Small intestine (tissue), 7 donors: ENCODE data around the gene SENP1. TPM values are rescaled to one million over a fixed set of nuclear protein-coding genes. Genes with fewer than 3 reads are reported as not detected.

Experiments used
- DNase-seq, 2 donors: peaks; one replicate each; pipeline versions ENCODE4 v3.0.0 to v3.0.0-alpha.2; 2013
- FAIRE-seq: peaks from 2 replicates; lab custom pipeline; 2012; peaks lifted over from hg19 to GRCh38; lab: Jason Lieb, UNC
- H3K27ac ChIP-seq, 3 donors: one replicate each; pipeline ENCODE4 v1.5.1; 2013; ENCODE audit warnings: low read length in 2 of 3, mild to moderate bottlenecking in 2 of 3, control low read depth in 1 of 3, inconsistent platforms in 1 of 3, low read depth in 1 of 3, moderate library complexity in 1 of 3
- H3K27me3 ChIP-seq, 3 donors: one replicate each; pipeline ENCODE4 v1.6.1; 2013; ENCODE audit warnings: low read length in 3 of 3, inconsistent platforms in 1 of 3; ENCODE audit not compliant: control insufficient read depth in 3 of 3, insufficient read depth in 3 of 3
- H3K36me3 ChIP-seq, 3 donors: one replicate each; pipeline ENCODE4 v1.6.1; 2013; ENCODE audit warnings: low read length in 3 of 3, inconsistent platforms in 1 of 3, low read depth in 1 of 3, mild to moderate bottlenecking in 1 of 3, moderate library complexity in 1 of 3; ENCODE audit not compliant: control insufficient read depth in 3 of 3, insufficient read depth in 2 of 3
- H3K4me1 ChIP-seq, 3 donors: one replicate each; pipeline ENCODE4 v1.6.1; 2013; ENCODE audit warnings: low read length in 2 of 3, inconsistent platforms in 1 of 3, low read depth in 1 of 3, mild to moderate bottlenecking in 1 of 3, moderate library complexity in 1 of 3; ENCODE audit not compliant: control insufficient read depth in 3 of 3, insufficient read depth in 2 of 3
- H3K4me3 ChIP-seq, 3 donors: one replicate each; pipeline ENCODE4 v1.5.1; 2013; ENCODE audit warnings: low read length in 3 of 3, control low read depth in 1 of 3, inconsistent platforms in 1 of 3, low read depth in 1 of 3, mild to moderate bottlenecking in 1 of 3, moderate library complexity in 1 of 3
- H3K9me3 ChIP-seq, 2 donors: one replicate each; pipeline ENCODE4 v1.6.1; 2013; ENCODE audit warnings: low read depth in 1 of 2, low read length in 1 of 2; ENCODE audit not compliant: control insufficient read depth in 2 of 2, insufficient read depth in 1 of 2
- WGBS, 3 donors: extraction: QIAGEN DNeasy Blood & Tissue Kit; methylation state at CpG; one replicate each; pipeline ENCODE4 v1.1.7; 2013; 5-methylcytosine and 5-hydroxymethylcytosine counted together
- polyA plus RNA-seq, 4 donors: library from polyadenylated mRNA; stranded (reverse) in 3 of 4; unstranded in 1 of 4; fragments of 200-250 nt in 3 of 4; fragments of 120-200 nt in 1 of 4; gene quantifications; one replicate each; pipeline versions ENCODE4 v1.2.1 to v1.2.3, GENCODE V29; 2013
- donor health status: healthy with polysubstance abuse.
- donor health status: control.
- donor health status: control.
- donor health status: Bipolar disorder and iron deficiency.
- donor health status: healthy.

The SENP1 gene
- polyA plus RNA-seq, 4 donors = 2.5 to 11.7 (median 4.1) TPM

GRCh38 chr12:47999816-48000215 is 106.1 kb downstream of the SENP1 start:
- Histone ChIP-seq H3K27me3 (peaks cover 12 to 53% (median 18%) of the 10 kb centered on the region in 3 donors), H3K4me3 (no peak overlapping the region), H3K27ac (no peak overlapping the region), H3K36me3 (no peaks in the 10 kb centered on the region), H3K4me1 (peaks cover 2 to 39% (median 10%) of the 10 kb centered on the region in 3 donors), H3K9me3 (no peaks in the 10 kb centered on the region)
- no peak for DNase-seq
- 73 to 86% (median 74%) methylated on average over 9 of the region's 9 CpGs for WGBS, 3 donors
- no peak for FAIRE-seq

- H3K27ac ChIP-seq = no peak overlapping the region
- peaks cover 2 to 18% (median 6%) of the 10 kb centered on the region in 3 donors for H3K4me1 ChIP-seq
- no peaks in the 10 kb centered on the region for H3K9me3 ChIP-seq
- DNase-seq = no peak
- peaks cover 0 to 2% (median 0%) of the 10 kb centered on the region in 3 donors for H3K36me3 ChIP-seq
- peaks cover 5 to 28% (median 8%) of the 10 kb centered on the region in 3 donors for H3K27me3 ChIP-seq
- no peak overlapping the region for H3K4me3 ChIP-seq
- FAIRE-seq = no peak
- 19 to 52% (median 29%) methylated on average over 3 of the region's 3 CpGs for WGBS, 3 donors
Observed at GRCh38 chr12:47997321-47997720, 108.6 kb downstream of the SENP1 start.

- FAIRE-seq = no peak
- H3K27me3 ChIP-seq = peaks cover 0 to 14% (median 1%) of the 10 kb centered on the region in 3 donors
- H3K36me3 ChIP-seq = peaks cover 0 to 2% (median 0%) of the 10 kb centered on the region in 3 donors
- peak in 1 of 2 donors; percentile 26 for DNase-seq
- peaks cover 0 to 4% (median 0%) of the 10 kb centered on the region in 3 donors for H3K4me1 ChIP-seq
- 52 to 59% (median 56%) methylated on average over 4 of the region's 4 CpGs for WGBS, 3 donors
- no peak overlapping the region for H3K4me3 ChIP-seq
- no peak overlapping the region for H3K27ac ChIP-seq
- no peaks in the 10 kb centered on the region for H3K9me3 ChIP-seq
Observed at GRCh38 chr12:47995981-47996401, 109.9 kb downstream of the SENP1 start.

GRCh38 chr12:47993491-47993890 is 112.4 kb downstream of the SENP1 start:
- Histone ChIP-seq H3K4me1 (no peaks in the 10 kb centered on the region), H3K27ac (no peak overlapping the region), H3K27me3 (peaks cover 0 to 6% (median 0%) of the 10 kb centered on the region in 3 donors), H3K36me3 (peaks cover 0 to 4% (median 0%) of the 10 kb centered on the region in 3 donors), H3K4me3 (no peak overlapping the region), H3K9me3 (no peaks in the 10 kb centered on the region)
- DNase-seq (no peak), FAIRE-seq (no peak)
- 92 to 99% (median 97%) methylated on average over 5 of the region's 5 CpGs for WGBS, 3 donors

Other genes with a start within 250 kb of the SENP1 start
- gene VDR, start 201.1 kb downstream of the SENP1 start, polyA plus RNA-seq = 10 to 100 TPM; 16.6 to 61.0 (median 41.9) TPM
- gene TMEM106C, start 142.5 kb downstream of the SENP1 start, polyA plus RNA-seq = 100 to 1,000 TPM; 140 to 234 (median 177) TPM
- gene COL2A1, start 101.6 kb downstream of the SENP1 start, polyA plus RNA-seq = 10 to 100 TPM in 1 of 4 donors, under 1 TPM in 1, not detected in 2; 0.19 to 65.7 TPM
- 10 to 100 TPM; 11.3 to 34.3 (median 21.2) TPM for gene PFKM, start 13.3 kb upstream of the SENP1 start, polyA plus RNA-seq
- gene ASB8, start 51.4 kb upstream of the SENP1 start, polyA plus RNA-seq = 10 to 100 TPM; 17.6 to 29.6 (median 24.0) TPM
- gene CCDC184, start 77.6 kb upstream of the SENP1 start, polyA plus RNA-seq = 1 to 10 TPM in 1 of 4 donors, under 1 TPM in 1, not detected in 2; 0.27 to 2.1 TPM
- under 1 TPM in 1 of 4 donors, not detected in 3; 0.49 TPM for gene OR10AD1, start 97.2 kb upstream of the SENP1 start, polyA plus RNA-seq
- gene ZNF641, start 244.8 kb upstream of the SENP1 start, polyA plus RNA-seq = 10 to 100 TPM in 1 of 4 donors, 1 to 10 TPM in 3; 4.0 to 17.8 (median 4.6) TPM